Stomach (tissue), 9 donors: ENCODE data around the gene GRIFIN. TPM values are rescaled to one million over a fixed set of nuclear protein-coding genes. Genes with fewer than 3 reads are reported as not detected.

Experiments used
- DNase-seq, 2 donors: peaks; one replicate each; pipeline versions ENCODE4 v3.0.0 to v3.0.0-alpha.2; 2013 to 2019
- H3K27ac ChIP-seq, 5 donors: fragments of 200-600 bp in 4 of 5; sonication (generic) in 4 of 5; one replicate each; pipeline ENCODE4 v1.5.1; 2013 to 2019; ENCODE audit warnings: mild to moderate bottlenecking in 1 of 5, moderate library complexity in 1 of 5
- H3K27me3 ChIP-seq, 3 donors: fragments of 200-600 bp; sonication (generic); one replicate each; pipeline ENCODE4 v1.5.1; 2017 to 2019; ENCODE audit warnings: mixed run types in 1 of 3
- H3K36me3 ChIP-seq, 4 donors: fragments of 200-600 bp; sonication (generic); 1 replicate in 3 of 4; 2 replicates in 1 of 4; pipeline ENCODE4 v1.5.1; 2016 to 2019
- H3K4me1 ChIP-seq, 4 donors: fragments of 200-600 bp; sonication (generic); one replicate each; pipeline ENCODE4 v1.5.1; 2016 to 2019
- H3K4me3 ChIP-seq, 4 donors: fragments of 200-600 bp; sonication (generic) in 3 of 4; one replicate each; pipeline ENCODE4 v1.5.1; 2016 to 2019; ENCODE audit warnings: mild to moderate bottlenecking in 1 of 4
- H3K9me3 ChIP-seq, 4 donors: fragments of 200-600 bp; sonication (generic); one replicate each; pipeline ENCODE4 v1.5.1; 2016 to 2019
- CTCF ChIP-seq, 7 experiments: fragments of 450-650 bp in 4 of 7; fragments of 200-600 bp in 3 of 7; sonication (generic) in 3 of 7; IDR thresholded peaks; one replicate each; pipeline ENCODE4 v1.5.1; 2016 to 2019; ENCODE audit warnings: antibody characterized with exemption in 7 of 7, control low read depth in 2 of 7, mild to moderate bottlenecking in 1 of 7
- EP300 ChIP-seq: sonication (generic); formaldehyde crosslinking; IDR thresholded peaks from one replicate; pipeline ENCODE4 v1.6.1; 2017; ENCODE audit warnings: antibody characterized with exemption
- POLR2A ChIP-seq, 4 donors: fragments of 450-650 bp; IDR thresholded peaks; one replicate each; pipeline ENCODE4 v1.6.1; 2016; ENCODE audit warnings: antibody characterized with exemption in 4 of 4, control low read depth in 2 of 4, mild to moderate bottlenecking in 1 of 4, moderate library complexity in 1 of 4
- POLR2AphosphoS5 ChIP-seq, 3 donors: sonication (generic); formaldehyde crosslinking; IDR thresholded peaks; one replicate each; pipeline ENCODE4 v1.6.1; 2016; ENCODE audit warnings: antibody characterized with exemption in 3 of 3
- WGBS, 5 donors: extraction: QIAGEN DNeasy Blood & Tissue Kit in 3 of 5; methylation state at CpG; one replicate each; pipeline versions ENCODE4 v1.1.5 to v1.1.7; 2013 to 2018; 5-methylcytosine and 5-hydroxymethylcytosine counted together
- intact Hi-C: fragments of 100-400 bp; cut with DNase I; formaldehyde crosslinking; loops from one replicate; pipeline ENCODE4 v1.15.1; 2023; ENCODE audit warnings: low total_unique reads
- polyA plus RNA-seq, 3 donors: library from polyadenylated mRNA; stranded (reverse); fragments of 200-250 nt; gene quantifications; one replicate each; pipeline ENCODE4 v1.2.3, GENCODE V29; 2013
- total RNA-seq, 5 donors: library from RNA; depleted of rRNA; stranded (reverse); fragments of >200 nt; gene quantifications; one replicate each; pipeline versions ENCODE4 v1.1.0 to v1.2.3, GENCODE V29; 2014 to 2016
- donor health status: healthy with polysubstance abuse.
- donor health status: Bipolar disorder and iron deficiency.
- donor health status: healthy.

Gene GRIFIN
- total and polyA plus RNA-seq, 8 donors: not detected

GRCh38 chr7:2520131-2520760 is 44.0 kb upstream of the GRIFIN start:
- peaks cover 0 to 7% (median 2%) of the 10 kb centered on the region in 4 donors for H3K36me3 ChIP-seq
- H3K4me3 ChIP-seq: peak overlapping the region; percentile 57 to 78 (median 66)
- TF ChIP-seq POLR2A (IDR thresholded peaks at IDR 0.05): no peak
- TF ChIP-seq POLR2AphosphoS5 (IDR thresholded peaks at IDR 0.05): no peak
- peak in 2 of 7 experiments; percentile 10 to 22 for TF ChIP-seq CTCF (IDR thresholded peaks at IDR 0.05)
- no peak for TF ChIP-seq EP300
- H3K4me1 ChIP-seq: peaks cover 63 to 73% (median 66%) of the 10 kb centered on the region in 4 donors
- WGBS, 5 donors: 0 to 3% (median 2%) methylated on average over 9 to 37 of the region's 37 CpGs
- no peaks in the 10 kb centered on the region for H3K9me3 ChIP-seq
- intact Hi-C loops: no loop called here
- DNase-seq: no peak
- peak overlapping the region; percentile 75 to 94 (median 90) for H3K27ac ChIP-seq
- peaks cover 0 to 65% (median 8%) of the 10 kb centered on the region in 3 donors for H3K27me3 ChIP-seq

GRCh38 chr7:2519119-2519930 is 43.1 kb upstream of the GRIFIN start, which contains the start of gene LFNG:
Gene LFNG (plus strand): TSS chr7:2519774. CDS start chr7:2519862, 88 bp downstream.
- peak; percentile 93 to 97 for DNase-seq
- Histone ChIP-seq H3K36me3 (no peaks in the 10 kb centered on the region), H3K4me1 (peaks cover 54 to 64% (median 57%) of the 10 kb centered on the region in 4 donors), H3K4me3 (peak within 1 kb of the TSS; percentile 57 to 78 (median 66)), H3K27me3 (peaks cover 0 to 55% (median 8%) of the 10 kb centered on the region in 3 donors), H3K27ac (peak within 1 kb of the TSS; percentile 75 to 94 (median 90)), H3K9me3 (no peaks in the 10 kb centered on the region)
- WGBS, 5 donors: 0 to 1% (median 0%) methylated on average over 41 to 84 of the region's 95 CpGs
- TF ChIP-seq POLR2AphosphoS5 (IDR thresholded peaks at IDR 0.05): peak; percentile 68 to 99 (median 99)
- TF ChIP-seq EP300: no peak
- TF ChIP-seq CTCF (IDR thresholded peaks at IDR 0.05): no peak
- TF ChIP-seq POLR2A (IDR thresholded peaks at IDR 0.05): peak in 1 of 4 donors; percentile 35
- intact Hi-C loops: no loop called here

- peak overlapping the region in 4 of 5 donors; percentile 44 to 92 (median 66) for H3K27ac ChIP-seq
- peaks cover 0 to 49% (median 8%) of the 10 kb centered on the region in 3 donors for H3K27me3 ChIP-seq
- WGBS, 5 donors: 6 to 69% (median 18%) methylated on average over 5 to 41 of the region's 41 CpGs
- TF ChIP-seq POLR2AphosphoS5 (IDR thresholded peaks at IDR 0.05) (no peak), POLR2A (IDR thresholded peaks at IDR 0.05) (no peak), EP300 (no peak), CTCF (IDR thresholded peaks at IDR 0.05) (no peak)
- no peaks in the 10 kb centered on the region for H3K9me3 ChIP-seq
- peaks cover 49 to 58% (median 51%) of the 10 kb centered on the region in 4 donors for H3K4me1 ChIP-seq
- intact Hi-C loops: no loop called here
- H3K4me3 ChIP-seq: peak overlapping the region; percentile 57 to 78 (median 64)
- H3K36me3 ChIP-seq: no peaks in the 10 kb centered on the region
- peak in 1 of 2 donors; percentile 69 for DNase-seq
Measured at GRCh38 chr7:2518737-2519118, 42.5 kb upstream of the GRIFIN start.
